Measurements from ENCODE around the gene COX19. TPM values are rescaled to one million over a fixed set of nuclear protein-coding genes. Genes with fewer than 3 reads are reported as not detected.
A peak's percentile ranks its signal among the peaks of the same experiment; 100 is the strongest.

COX19 gene
- total RNA-seq, 1 experiment from 2014 or later = 14.0 TPM

GRCh38 chr7:954330-955238, 20.8 kb downstream of the COX19 start, which contains the start of gene ADAP1:
Gene ADAP1, minus strand, starts transcription at chr7:954680. Its CDS starts 203 bp downstream, at chr7:954477.
- peak within 1 kb of the TSS; percentile 93 for H3K4me2 ChIP-seq (ENCODE audit: low read length)

More at GRCh38 chr7:954330-955238, 20.8 kb downstream of the COX19 start, which contains the start of gene ADAP1:
- peak within 1 kb of the TSS; percentile 71 for H3K9ac ChIP-seq (ENCODE audit: low read length)
- peaks cover 2 to 28% of the 10 kb centered on the region in 2 experiments; a peak in 3 of 4 replicates for H3K4me1 ChIP-seq (ENCODE audit: control insufficient read depth in 1 of 2, insufficient read depth in 2 of 2, low read length in 2 of 2)
- H3K36me3 ChIP-seq (ENCODE audit: control insufficient read depth in 1 of 2, insufficient read depth in 2 of 2, low read length in 2 of 2) = no peaks in the 10 kb centered on the region
- no peak within 1 kb of the TSS for H2AFZ ChIP-seq (ENCODE audit: low read depth, low read length, poor library complexity, severe bottlenecking)
- TF ChIP-seq REST (IDR thresholded peaks at IDR 0.05; ENCODE audit: low read depth) = no peak
- TF ChIP-seq, protein P1, sequence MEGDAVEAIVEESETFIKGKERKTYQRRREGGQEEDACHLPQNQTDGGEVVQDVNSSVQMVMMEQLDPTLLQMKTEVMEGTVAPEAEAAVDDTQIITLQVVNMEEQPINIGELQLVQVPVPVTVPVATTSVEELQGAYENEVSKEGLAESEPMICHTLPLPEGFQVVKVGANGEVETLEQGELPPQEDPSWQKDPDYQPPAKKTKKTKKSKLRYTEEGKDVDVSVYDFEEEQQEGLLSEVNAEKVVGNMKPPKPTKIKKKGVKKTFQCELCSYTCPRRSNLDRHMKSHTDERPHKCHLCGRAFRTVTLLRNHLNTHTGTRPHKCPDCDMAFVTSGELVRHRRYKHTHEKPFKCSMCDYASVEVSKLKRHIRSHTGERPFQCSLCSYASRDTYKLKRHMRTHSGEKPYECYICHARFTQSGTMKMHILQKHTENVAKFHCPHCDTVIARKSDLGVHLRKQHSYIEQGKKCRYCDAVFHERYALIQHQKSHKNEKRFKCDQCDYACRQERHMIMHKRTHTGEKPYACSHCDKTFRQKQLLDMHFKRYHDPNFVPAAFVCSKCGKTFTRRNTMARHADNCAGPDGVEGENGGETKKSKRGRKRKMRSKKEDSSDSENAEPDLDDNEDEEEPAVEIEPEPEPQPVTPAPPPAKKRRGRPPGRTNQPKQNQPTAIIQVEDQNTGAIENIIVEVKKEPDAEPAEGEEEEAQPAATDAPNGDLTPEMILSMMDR (IDR thresholded peaks at IDR 0.05 in 2 of 3, conservative IDR thresholded peaks at IDR 0.05 in 1 of 3; ENCODE audit: borderline replicate concordance in 1 of 3, insufficient read depth in 1 of 3, low read depth in 2 of 3, low read length in 2 of 3) = peak in 1 of 3 experiments; percentile 4; a peak in 1 of 6 replicates
- peak; percentile 42; the same call in 1 of the 2 replicates for TF ChIP-seq ZFX (IDR thresholded peaks at IDR 0.05)
- no peaks in the 10 kb centered on the region for H4K20me1 ChIP-seq (ENCODE audit: insufficient read depth)
- POLR2A ChIA-PET = no interaction called here
- no peaks in the 10 kb centered on the region for H3K27me3 ChIP-seq (ENCODE audit: insufficient read depth, low read length)
- H3K9me2 ChIP-seq (ENCODE audit: insufficient read depth) = no peaks in the 10 kb centered on the region
- H3K9me3 ChIP-seq (ENCODE audit: control insufficient read depth in 1 of 2, insufficient read depth in 1 of 2, low read depth in 1 of 2, low read length in 2 of 2) = no peaks in the 10 kb centered on the region
- peak within 1 kb of the TSS; percentile 65 for H3K27ac ChIP-seq (ENCODE audit: low read depth, low read length)
- CTCF ChIA-PET = no interaction called here
- peak within 1 kb of the TSS; percentile 57 to 69 for H3K4me3 ChIP-seq (replicated peaks in 1 of 2; ENCODE audit: low read depth in 1 of 2, low read length in 2 of 2)
- BruUV-seq (replicated peaks) = no TSS peak
- DNase-seq (ENCODE audit: low read depth, low spot score) = no peak
- ATAC-seq = peak; percentile 77
- intact Hi-C loops (cut with micrococcal nuclease) = loop anchor here (1.0 to 2.0 kb wide), 2 partner anchors 46 to 168 kb away; no protein-coding TSS in a partner anchor
- RAD21 ChIA-PET (ENCODE audit: low non-redundant PET in 1 of 2, low total read pairs in 2 of 2, uncharacterized antibody in 2 of 2, unreplicated experiment in 2 of 2) = no interaction called here
- H3K79me2 ChIP-seq (ENCODE audit: insufficient read depth, low read length) = peaks cover 19% of the 10 kb centered on the region; the same call in 1 of the 2 replicates

Measured in HCT116 (cell line).